HG03460 (cell line): ENCODE measurements around the gene TSPAN33.
"Not testable (repeated sequence)": the region's sequence is repeated elsewhere in the genome, so short reads cannot be mapped to it uniquely, and the experiment has no call there.

Source experiments
- ATAC-seq: cut with Tn5 transposase; IDR thresholded peaks from one replicate; pipeline ENCODE4 v1.9.1; 2021; ENCODE audit not compliant: unreplicated experiment

The TSPAN33 gene

DNA sequence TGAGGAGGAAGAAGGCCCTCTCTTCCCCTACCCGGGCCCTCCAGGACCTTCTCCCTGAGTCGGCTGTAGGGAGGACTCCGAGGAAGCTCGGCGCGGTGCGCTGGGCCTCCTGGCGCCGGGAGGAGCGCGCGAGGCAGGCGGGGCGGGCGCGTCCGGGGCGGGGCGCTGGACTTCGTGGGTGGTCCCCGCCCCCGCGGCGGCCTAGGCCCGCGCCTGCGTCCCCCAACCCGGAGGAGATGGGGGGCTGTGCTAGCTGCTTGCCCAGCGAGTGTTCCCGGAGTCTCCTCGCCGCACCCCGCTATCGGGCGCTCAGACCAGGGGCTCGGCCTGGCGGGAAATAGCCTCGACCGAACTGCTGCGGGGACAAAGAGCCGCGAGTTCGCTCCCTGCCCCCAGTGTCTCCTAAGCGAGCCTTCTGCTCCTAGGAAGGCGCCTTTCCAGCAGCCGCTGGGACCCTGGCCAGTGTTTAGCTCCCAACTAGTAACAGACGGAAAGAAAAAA lies 24.7 kb downstream of the TSPAN33 start:
- ATAC-seq: no peak

DNA sequence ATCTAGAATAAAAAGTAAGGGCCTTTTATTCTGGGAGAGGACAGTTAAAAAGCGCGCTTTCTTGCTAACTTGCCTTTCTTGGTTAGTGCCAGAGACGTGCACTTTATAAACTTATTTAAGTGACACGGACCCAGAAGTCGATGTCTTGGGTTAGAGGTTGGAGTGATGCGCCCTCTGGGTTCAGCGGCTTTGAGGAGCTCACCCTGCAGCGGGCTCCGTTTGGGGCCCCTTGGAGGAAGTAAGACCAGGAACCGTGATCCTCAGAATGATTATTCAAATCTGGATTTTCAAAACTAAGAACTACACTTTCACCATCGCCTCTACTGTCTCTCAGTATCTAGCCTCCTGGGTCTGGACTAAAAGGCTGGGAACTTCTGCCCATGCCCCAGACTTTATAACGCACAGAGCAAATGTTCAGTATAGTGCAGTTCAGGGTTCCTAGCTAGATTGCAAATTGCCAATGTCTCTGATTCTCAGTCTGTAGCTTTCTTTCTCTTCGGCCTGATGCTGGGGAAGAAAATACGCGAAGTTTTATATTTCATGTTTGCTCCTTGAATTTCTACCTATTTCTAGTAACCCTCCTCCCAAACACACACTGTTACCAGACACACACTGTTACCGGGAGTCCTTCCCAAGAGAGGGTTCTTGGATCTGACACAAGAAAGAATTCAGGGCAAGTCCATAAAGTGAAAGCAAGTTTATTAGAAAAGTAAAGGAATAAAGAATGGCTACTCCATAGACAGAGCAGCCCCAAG lies 25.4 kb downstream of the TSPAN33 start:
- ATAC-seq: peak; percentile 54

DNA sequence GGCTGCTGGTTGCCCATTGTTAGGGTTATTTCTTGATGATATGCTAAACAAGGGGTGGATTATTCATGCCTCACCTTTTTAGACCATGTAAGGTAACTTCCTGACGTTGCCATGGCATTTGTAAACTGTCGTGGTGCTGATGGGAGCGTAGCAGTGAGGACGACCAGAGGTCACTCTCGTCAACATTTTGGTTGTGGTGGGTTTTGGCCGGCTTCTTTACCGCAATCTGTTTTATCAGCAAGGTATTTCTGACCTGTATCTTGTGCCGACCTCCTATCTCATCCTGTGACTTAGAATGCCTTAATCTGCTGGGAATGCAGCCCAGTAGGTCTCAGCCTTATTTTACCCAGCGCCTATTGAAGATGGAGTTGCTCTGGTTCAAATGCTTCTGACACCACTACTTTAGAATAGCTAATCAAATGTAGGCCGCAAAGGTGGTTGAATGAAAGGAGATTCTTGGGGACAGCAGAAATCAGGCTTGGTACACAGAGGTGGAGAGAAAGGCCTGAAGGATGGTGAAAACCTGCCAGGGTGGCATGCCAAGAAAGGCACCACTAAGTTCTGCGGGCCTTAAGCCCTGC lies 26.0 kb downstream of the TSPAN33 start:
- no peak for ATAC-seq

DNA sequence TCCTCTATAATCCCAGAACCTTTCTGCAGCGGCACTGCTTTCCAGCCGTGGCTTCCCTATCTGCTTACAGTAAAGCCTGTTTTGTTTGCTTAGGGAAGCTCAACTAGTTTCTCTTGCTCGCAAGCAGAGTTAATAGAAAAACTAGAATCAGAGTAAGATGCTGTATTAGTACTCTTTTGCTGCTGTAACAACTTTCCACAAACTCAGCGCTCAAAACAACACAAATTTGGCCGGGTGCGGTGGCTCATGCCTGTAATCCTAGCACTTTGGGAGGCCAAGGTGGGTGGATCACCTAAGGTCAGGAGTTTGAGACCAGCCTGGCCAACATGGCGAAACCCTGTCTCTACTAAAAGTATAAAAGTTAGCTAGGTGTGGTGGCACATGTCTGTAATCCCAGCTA lies 29.4 kb downstream of the TSPAN33 start:
- not testable (repeated sequence) for ATAC-seq

DNA sequence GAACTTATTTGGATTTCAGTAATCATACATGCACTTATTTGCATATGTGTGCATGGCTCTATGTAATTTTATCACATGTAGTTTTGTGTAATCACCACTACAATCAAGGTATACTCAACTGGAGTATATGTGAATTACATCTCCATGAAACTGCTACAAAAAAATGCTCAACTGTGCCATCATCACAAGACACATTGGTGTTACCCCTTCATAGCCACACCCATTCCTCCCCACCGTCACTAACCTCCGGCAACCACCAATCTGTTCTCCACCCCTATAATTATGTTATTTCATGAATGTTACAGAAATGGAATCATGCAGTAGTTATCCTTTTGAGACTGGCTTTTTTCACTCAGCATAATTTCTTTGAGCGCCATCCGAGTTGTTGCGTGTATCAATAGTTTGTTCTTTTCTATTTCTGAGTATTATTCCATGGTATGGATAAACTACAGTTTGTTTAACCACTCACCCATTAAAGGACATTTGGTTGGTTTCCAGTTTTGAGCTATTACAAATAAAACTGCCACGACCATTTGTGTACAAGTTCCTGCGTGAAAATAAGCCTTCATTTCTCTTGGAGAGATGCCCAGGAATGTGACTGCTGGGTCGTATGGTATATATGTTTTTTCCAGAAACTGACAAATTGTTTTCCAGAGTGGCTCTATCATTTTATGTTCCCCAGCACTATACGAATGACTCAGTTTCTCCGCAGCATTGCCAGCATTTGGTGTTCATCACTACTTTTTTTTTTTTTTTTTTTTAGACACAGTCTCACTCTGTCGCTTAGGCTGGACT lies 32.6 kb downstream of the TSPAN33 start:
- ATAC-seq: no peak

DNA sequence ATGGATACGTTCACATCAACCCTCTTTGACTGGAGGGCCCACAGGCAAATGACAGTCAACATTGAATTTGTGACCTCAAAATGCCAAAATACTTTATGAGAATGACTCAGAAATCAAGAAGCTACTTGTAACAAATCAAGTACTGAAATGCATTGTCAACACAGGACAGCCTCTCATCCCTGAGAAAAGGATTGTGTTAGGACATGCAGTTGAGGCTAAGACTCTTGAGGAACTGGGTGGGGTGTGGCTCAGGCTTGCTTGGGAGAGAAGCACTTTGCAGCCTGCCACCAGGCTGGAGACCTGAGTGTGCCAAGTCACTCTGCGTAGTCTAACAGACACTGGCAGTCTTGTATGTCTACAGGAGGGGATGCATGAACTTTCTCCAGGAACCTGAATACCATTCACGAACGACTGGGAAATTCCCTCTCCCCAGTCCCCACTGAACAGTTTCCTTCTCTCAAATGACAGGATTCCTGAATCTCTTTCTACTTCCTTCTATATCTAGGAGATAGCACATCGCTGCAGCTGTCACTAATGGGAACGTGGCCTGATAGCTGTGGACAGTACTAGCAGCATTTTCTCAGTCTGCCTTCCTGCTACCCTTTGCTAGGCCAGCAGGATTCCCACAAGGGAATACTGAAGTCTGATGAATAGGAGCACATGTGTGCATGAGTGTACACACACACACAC lies 40.6 kb downstream of the TSPAN33 start:
- ATAC-seq: no peak

DNA sequence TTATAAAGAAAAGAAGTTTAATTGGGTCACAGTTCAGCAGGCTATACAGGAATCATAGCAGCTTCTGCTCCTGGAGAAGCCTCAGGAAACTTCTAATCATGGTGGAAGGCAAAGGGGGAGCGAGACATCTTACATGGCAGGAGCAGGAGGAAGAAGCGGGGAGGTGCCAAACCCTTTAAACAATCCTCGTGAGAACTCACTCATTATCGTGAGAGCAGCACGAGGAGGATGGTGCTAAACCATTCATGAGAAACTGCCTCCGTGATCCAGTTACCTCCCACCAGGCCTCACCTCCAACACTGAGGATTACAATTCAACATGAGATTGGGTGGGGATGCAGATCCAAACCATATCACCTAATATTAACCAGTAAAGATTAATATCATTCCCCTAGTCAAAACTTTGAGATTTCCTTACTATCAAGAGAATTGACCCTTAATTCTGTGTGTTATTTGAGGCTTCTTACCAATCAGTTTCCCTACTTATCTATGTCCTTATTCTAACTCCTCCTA lies 42.3 kb downstream of the TSPAN33 start:
- ATAC-seq: no peak

DNA sequence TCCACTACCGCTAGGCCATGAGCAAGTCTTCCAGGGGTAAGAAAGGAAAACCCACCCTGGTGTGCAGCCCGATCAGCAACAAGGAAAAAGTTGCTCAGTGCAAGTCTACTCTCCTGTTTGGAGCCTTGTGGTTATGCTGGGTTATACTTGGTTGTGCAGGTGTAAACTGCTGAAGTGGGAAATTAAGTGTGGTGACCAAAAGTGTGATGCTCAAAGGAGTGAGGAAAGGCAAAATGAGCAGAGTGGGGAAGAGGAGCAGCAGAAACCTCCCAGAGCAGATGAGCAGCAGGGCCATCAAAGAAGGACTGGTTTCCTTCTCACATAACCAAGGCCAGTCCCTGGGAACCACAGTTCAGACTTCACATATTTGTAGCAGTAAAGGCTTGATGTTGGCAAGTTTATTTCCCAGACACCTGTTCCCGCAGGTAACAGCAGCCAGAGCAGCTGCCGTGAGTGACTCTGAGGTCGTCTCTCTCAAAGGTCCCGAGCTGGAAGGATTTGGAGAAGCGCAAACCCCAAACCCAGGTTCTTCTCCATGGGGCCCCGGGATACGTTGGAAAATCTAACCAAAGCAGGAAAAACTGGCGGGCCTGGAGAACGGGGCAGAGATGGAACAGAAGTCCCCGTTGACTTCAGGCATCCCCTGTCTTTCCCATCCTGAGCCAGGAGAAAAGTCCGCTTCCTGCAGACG lies 43.3 kb downstream of the TSPAN33 start:
- no peak for ATAC-seq

DNA sequence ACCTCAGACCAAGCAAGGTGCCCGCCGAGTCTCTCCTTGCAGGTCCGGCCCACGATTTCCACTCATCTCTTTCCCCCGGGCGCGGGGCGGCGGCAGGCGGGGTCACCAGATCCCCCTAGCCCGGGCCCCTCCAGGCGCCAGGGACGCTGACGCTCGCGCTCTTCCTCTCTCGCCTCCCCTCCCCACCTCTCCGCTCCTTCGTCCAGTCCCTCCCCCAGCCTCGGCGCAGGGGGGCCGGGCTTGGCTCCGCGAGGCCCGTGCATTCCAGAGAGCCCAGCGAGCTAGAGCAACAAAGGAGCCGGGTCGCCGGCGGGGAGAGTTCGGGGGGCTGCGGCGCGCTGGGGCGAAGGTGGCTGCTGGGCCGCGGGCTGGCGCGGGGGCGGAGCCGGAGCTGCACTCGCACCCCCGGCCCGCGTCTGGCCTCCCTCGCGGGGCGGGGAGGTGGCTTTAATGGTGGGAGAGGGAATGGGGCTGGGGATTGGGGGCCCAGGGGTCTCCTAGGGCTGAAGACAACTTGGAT lies 43.9 kb downstream of the TSPAN33 start, which contains the start of gene SMO:
TSS of gene SMO (plus strand) at position 262 of the 520 bp plus-strand sequence. CDS start 519 bp downstream, outside the sequence.
- ATAC-seq: no peak

DNA sequence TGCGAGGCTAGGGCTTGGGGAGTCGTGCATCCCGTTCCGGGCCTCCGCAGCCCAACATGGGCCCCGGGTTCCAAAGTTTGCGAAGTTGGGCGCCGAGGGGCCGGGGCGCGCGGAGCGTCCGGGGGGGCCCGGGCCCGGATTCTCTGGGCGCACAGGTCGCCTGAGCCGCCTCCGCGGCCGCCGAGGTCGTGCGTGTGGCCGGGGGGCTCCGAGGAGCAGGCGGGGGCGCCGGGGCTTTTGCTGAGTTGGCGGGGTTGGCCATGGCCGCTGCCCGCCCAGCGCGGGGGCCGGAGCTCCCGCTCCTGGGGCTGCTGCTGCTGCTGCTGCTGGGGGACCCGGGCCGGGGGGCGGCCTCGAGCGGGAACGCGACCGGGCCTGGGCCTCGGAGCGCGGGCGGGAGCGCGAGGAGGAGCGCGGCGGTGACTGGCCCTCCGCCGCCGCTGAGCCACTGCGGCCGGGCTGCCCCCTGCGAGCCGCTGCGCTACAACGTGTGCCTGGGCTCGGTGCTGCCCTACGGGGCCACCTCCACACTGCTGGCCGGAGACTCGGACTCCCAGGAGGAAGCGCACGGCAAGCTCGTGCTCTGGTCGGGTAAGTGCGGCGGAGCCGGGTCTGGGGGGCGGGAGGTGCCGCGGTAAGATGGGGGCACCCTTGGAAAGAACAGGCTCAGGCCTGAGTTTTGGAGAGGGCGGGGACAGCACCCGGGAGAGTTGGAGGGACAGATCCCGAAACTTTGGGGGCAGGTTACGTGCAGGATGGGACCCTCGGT lies 44.6 kb downstream of the TSPAN33 start:
- no peak for ATAC-seq

DNA sequence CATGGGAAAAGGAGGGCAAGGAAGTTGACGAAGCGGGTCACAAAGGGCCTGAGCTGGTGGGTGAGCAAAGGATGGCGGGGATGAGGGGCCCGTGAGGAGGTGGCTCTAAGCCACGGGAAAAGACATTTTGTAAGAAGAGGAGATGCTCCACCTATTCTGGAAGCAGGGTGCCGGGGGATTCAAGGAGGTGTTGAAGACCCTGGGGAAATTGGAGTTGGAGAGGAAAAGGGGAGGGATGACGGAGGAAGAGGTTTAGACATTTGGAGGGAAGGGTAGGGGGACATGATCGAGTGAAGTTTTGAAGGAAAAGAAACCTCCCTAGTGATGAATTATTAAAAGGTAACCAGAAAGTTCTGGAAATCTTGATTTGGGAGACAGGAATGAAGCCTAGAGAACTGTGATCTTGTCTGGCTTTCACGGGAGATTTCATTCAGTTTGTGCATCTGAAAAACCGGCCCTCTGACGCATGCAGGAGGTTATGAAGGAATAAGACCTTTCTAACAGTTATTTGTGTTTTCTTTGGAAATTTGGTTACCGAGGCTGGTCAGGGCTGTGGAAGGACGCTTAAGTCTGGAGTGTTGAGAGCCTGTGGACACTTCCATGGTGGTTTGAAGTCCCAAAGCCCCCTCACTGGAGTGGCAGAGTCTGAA lies 45.3 kb downstream of the TSPAN33 start:
- no peak for ATAC-seq

DNA sequence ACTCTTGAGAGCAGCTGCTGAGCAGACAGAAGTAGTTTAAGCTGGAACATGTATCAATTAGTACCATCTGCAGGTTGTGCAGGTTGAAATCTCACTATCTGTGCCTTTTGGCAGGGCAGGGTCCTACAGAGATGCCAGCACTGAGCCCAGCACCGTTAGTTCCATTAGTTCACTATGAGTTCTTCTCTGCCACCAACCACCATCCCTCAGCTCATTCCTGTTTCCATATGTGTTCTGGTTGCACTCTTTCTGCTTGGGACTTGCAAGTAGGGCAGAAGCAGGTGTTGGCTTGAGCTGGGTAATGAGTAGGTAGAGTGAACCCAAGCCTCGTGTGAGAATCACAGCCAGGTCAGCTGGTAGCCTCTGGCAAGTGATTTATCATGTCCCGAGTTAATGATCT lies 46.8 kb downstream of the TSPAN33 start:
- ATAC-seq: no peak

DNA sequence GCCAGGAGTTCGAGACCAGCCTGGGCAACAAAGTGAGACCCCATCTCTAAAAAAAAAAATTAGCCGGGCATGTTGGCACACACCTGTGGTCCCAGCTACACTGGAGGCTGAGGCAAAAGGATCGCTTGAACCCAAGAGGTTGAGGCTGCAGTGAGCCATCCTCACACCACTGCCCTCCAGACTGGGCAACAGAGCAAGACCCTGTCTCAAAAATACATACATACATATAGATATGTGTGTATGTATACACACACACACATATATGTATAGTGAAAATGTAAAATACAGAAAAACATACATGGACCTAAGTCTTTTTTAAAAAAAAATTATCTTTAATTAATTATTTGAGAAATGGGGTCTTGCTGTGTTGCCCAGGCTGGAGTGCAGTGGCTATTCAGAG lies 49.4 kb downstream of the TSPAN33 start:
- no peak for ATAC-seq

DNA sequence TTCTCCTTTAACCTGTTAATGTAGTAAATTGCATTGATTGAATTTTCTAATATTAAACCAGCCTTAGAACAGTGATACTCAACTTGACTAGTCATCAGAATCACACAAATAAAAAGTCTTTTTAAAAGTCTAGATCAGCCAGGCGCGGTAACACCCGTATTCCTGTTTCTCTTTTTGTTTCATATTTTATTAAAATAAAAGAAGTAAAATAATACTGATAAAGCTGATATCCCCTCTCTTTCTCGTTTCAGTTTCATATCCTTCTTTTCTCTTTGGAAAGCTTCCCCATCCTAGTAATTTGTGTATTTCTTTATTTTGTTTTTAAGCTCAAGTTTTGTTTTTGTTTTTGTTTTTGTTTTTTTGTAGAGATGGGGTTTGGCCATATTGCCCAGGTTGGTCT lies 53.3 kb downstream of the TSPAN33 start:
- ATAC-seq: no peak

DNA sequence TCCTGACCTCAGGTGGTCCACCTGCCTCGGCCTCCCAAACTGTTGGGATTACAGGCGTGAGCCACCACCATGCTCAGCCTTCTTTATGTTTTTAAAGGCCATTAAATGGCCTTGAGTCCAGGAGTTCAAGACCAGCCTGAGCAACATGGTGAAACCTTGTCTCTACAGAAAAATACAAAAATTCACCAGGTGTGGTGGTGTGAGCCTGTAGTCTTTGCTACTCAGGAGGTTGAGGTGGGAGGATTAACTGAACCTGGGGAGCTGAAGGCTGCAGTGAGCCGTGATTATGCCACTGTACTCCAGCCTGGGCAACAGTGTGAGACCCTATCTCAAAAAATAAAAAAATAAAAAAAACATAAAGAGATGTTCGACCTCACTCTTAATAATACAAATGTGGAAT lies 54.9 kb downstream of the TSPAN33 start:
- no peak for ATAC-seq

DNA sequence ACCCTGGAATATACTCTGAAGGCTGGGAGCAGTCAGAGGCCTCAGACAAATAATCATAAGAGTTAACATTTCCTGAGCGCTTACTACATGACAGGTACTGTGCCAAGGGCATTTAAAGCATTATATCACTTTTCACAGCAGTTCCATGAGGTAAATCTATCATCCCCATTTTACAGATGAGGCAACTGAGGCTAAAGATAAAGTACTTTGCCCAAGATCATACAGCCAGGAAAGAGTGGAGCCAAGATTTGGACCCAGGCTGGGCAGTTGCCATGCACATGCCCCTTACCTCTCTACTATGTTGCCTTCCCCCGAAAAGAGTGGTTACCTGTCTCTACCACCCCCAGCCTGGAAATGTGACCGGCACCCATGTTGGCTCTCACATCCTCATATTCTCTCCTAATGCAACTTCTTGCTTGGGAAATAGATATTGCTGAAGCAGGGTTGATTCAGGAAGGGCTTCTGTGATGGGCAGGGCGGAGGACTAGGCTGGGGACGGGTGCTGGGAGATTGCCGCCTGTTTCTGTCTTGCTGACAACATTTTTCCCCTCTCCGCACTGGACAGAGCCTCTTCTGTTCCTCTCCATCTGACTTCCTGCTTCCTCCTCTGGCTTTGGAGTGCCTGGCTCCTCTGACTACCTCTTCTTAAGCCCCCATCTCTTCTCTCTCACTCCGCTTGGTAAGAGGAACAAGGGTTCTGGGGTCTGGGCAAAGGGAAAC lies 57.7 kb downstream of the TSPAN33 start:
- no peak for ATAC-seq

DNA sequence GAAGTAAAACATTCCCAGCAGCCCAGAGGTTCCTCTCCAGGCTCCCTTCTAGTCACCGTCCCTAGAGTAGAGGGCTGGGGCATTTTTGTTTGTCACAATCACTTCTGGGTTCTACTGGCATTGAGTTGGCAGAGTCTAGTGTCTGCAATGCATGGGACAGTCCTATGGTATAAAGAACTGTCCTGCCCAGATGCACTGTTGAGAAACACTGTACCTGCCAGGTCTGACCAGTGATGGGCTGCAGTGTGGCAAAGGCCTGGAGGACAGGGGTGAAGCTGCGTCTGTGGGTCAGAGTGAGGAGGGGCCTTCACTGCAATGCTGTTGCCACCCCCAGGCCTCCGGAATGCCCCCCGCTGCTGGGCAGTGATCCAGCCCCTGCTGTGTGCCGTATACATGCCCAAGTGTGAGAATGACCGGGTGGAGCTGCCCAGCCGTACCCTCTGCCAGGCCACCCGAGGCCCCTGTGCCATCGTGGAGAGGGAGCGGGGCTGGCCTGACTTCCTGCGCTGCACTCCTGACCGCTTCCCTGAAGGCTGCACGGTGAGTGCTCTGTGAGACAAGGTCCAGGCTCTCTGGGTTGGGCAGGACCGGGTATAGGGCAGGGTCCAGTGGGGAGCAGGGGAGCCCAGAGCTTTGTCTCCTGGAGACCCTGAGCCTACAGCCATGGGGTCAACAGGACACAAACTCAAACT lies 58.7 kb downstream of the TSPAN33 start:
- ATAC-seq: no peak
